ENCODE results near the gene THYN1. TPM values are rescaled to one million over a fixed set of nuclear protein-coding genes. Genes with fewer than 3 reads are reported as not detected.

THYN1 gene
- total RNA-seq, 1 donor from 2014 or later = 31.3 TPM

- no peak overlapping the region for H3K4me3 ChIP-seq (ENCODE audit: low read length in 3 of 3)
- H3K9ac ChIP-seq (ENCODE audit: low read depth in 1 of 3, low read length in 3 of 3) = no peak overlapping the region
- H3K4me1 ChIP-seq (ENCODE audit: control insufficient read depth in 3 of 3, insufficient read depth in 3 of 3, low read length in 3 of 3) = peaks cover 25 to 54% (median 25%) of the 10 kb centered on the region in 3 donors
- no peaks in the 10 kb centered on the region for H3K9me3 ChIP-seq (ENCODE audit: control insufficient read depth in 3 of 3, low read length in 3 of 3)
- no peak overlapping the region for H3K27ac ChIP-seq (ENCODE audit: low read depth, low read length)
- H3K36me3 ChIP-seq (ENCODE audit: control insufficient read depth in 3 of 3, insufficient read depth in 3 of 3, low read length in 3 of 3) = peaks cover 0 to 3% (median 0%) of the 10 kb centered on the region in 3 donors
- no peaks in the 10 kb centered on the region for H3K27me3 ChIP-seq (ENCODE audit: control insufficient read depth in 3 of 3, insufficient read depth in 3 of 3, low read length in 3 of 3)
Measured at GRCh38 chr11:134228625-134229024, 24.5 kb downstream of the THYN1 start.

GRCh38 chr11:134226806-134227325 lies 26.3 kb downstream of the THYN1 start:
- H3K27me3 ChIP-seq (ENCODE audit: control insufficient read depth in 3 of 3, insufficient read depth in 3 of 3, low read length in 3 of 3) = no peaks in the 10 kb centered on the region
- peak overlapping the region in 2 of 3 donors; percentile 28 to 37 for H3K9ac ChIP-seq (ENCODE audit: low read depth in 1 of 3, low read length in 3 of 3)
- H3K9me3 ChIP-seq (ENCODE audit: control insufficient read depth in 3 of 3, low read length in 3 of 3) = no peaks in the 10 kb centered on the region
- no peak overlapping the region for H3K4me3 ChIP-seq (ENCODE audit: low read length in 3 of 3)
- no peak overlapping the region for H3K27ac ChIP-seq (ENCODE audit: low read depth, low read length)
- peaks cover 32 to 52% (median 33%) of the 10 kb centered on the region in 3 donors for H3K4me1 ChIP-seq (ENCODE audit: control insufficient read depth in 3 of 3, insufficient read depth in 3 of 3, low read length in 3 of 3)
- H3K36me3 ChIP-seq (ENCODE audit: control insufficient read depth in 3 of 3, insufficient read depth in 3 of 3, low read length in 3 of 3) = peaks cover 0 to 3% (median 0%) of the 10 kb centered on the region in 3 donors

GRCh38 chr11:134224710-134225664 lies 28.2 kb downstream of the THYN1 start:
- Histone ChIP-seq H3K4me3 (ENCODE audit: low read length in 3 of 3) (peak overlapping the region; percentile 90 to 98 (median 92)), H3K27me3 (ENCODE audit: control insufficient read depth in 3 of 3, insufficient read depth in 3 of 3, low read length in 3 of 3) (no peaks in the 10 kb centered on the region), H3K9ac (ENCODE audit: low read depth in 1 of 3, low read length in 3 of 3) (peak overlapping the region; percentile 82 to 96 (median 86)), H3K4me1 (ENCODE audit: control insufficient read depth in 3 of 3, insufficient read depth in 3 of 3, low read length in 3 of 3) (peaks cover 24 to 44% (median 33%) of the 10 kb centered on the region in 3 donors), H3K36me3 (ENCODE audit: control insufficient read depth in 3 of 3, insufficient read depth in 3 of 3, low read length in 3 of 3) (peaks cover 0 to under 1% (median 0%) of the 10 kb centered on the region in 3 donors), H3K9me3 (ENCODE audit: control insufficient read depth in 3 of 3, low read length in 3 of 3) (no peaks in the 10 kb centered on the region), H3K27ac (ENCODE audit: low read depth, low read length) (peak overlapping the region; percentile 97)

GRCh38 chr11:134223836-134224709 lies 29.1 kb downstream of the THYN1 start, which contains the start of the genes NCAPD3 and VPS26B:
NCAPD3 (minus strand) TSS chr11:134223967; CDS start chr11:134223926, 41 bp downstream.
VPS26B (plus strand) TSS chr11:134224671; CDS start chr11:134225123, 452 bp downstream.
- Histone ChIP-seq H3K9ac (ENCODE audit: low read depth in 1 of 3, low read length in 3 of 3) (peak within 1 kb of the TSS; percentile 84 to 96 (median 95)), H3K4me3 (ENCODE audit: low read length in 3 of 3) (peak within 1 kb of the TSS; percentile 90 to 98 (median 98)), H3K36me3 (ENCODE audit: control insufficient read depth in 3 of 3, insufficient read depth in 3 of 3, low read length in 3 of 3) (peaks cover 2 to 4% (median 2%) of the 10 kb centered on the region in 3 donors), H3K27me3 (ENCODE audit: control insufficient read depth in 3 of 3, insufficient read depth in 3 of 3, low read length in 3 of 3) (no peaks in the 10 kb centered on the region), H3K4me1 (ENCODE audit: control insufficient read depth in 3 of 3, insufficient read depth in 3 of 3, low read length in 3 of 3) (peaks cover 24 to 40% (median 31%) of the 10 kb centered on the region in 3 donors), H3K9me3 (ENCODE audit: control insufficient read depth in 3 of 3, low read length in 3 of 3) (no peaks in the 10 kb centered on the region), H3K27ac (ENCODE audit: low read depth, low read length) (peak within 1 kb of the TSS; percentile 97)

GRCh38 chr11:134223121-134223520 lies 30.0 kb downstream of the THYN1 start:
- H3K36me3 ChIP-seq (ENCODE audit: control insufficient read depth in 3 of 3, insufficient read depth in 3 of 3, low read length in 3 of 3) = peaks cover 2 to 9% (median 9%) of the 10 kb centered on the region in 3 donors
- H3K4me1 ChIP-seq (ENCODE audit: control insufficient read depth in 3 of 3, insufficient read depth in 3 of 3, low read length in 3 of 3) = peaks cover 24 to 39% (median 28%) of the 10 kb centered on the region in 3 donors
- no peaks in the 10 kb centered on the region for H3K27me3 ChIP-seq (ENCODE audit: control insufficient read depth in 3 of 3, insufficient read depth in 3 of 3, low read length in 3 of 3)
- no peak overlapping the region for H3K27ac ChIP-seq (ENCODE audit: low read depth, low read length)
- H3K4me3 ChIP-seq (ENCODE audit: low read length in 3 of 3) = peak overlapping the region; percentile 90 to 98 (median 98)
- H3K9me3 ChIP-seq (ENCODE audit: control insufficient read depth in 3 of 3, low read length in 3 of 3) = no peaks in the 10 kb centered on the region
- H3K9ac ChIP-seq (ENCODE audit: low read depth in 1 of 3, low read length in 3 of 3) = peak overlapping the region; percentile 66 to 96 (median 84)

- no peaks in the 10 kb centered on the region for H3K4me1 ChIP-seq (ENCODE audit: control insufficient read depth in 3 of 3, insufficient read depth in 3 of 3, low read length in 3 of 3)
- no peaks in the 10 kb centered on the region for H3K9me3 ChIP-seq (ENCODE audit: control insufficient read depth in 3 of 3, low read length in 3 of 3)
- H3K9ac ChIP-seq (ENCODE audit: low read depth in 1 of 3, low read length in 3 of 3) = no peak overlapping the region
- peaks cover 2 to 20% (median 20%) of the 10 kb centered on the region in 3 donors for H3K36me3 ChIP-seq (ENCODE audit: control insufficient read depth in 3 of 3, insufficient read depth in 3 of 3, low read length in 3 of 3)
- no peak overlapping the region for H3K27ac ChIP-seq (ENCODE audit: low read depth, low read length)
- no peaks in the 10 kb centered on the region for H3K27me3 ChIP-seq (ENCODE audit: control insufficient read depth in 3 of 3, insufficient read depth in 3 of 3, low read length in 3 of 3)
- H3K4me3 ChIP-seq (ENCODE audit: low read length in 3 of 3) = no peak overlapping the region
Measured at GRCh38 chr11:134216816-134217215, 36.3 kb downstream of the THYN1 start.

GRCh38 chr11:134215836-134216235 lies 37.3 kb downstream of the THYN1 start:
- Histone ChIP-seq H3K4me3 (ENCODE audit: low read length in 3 of 3) (no peak overlapping the region), H3K27me3 (ENCODE audit: control insufficient read depth in 3 of 3, insufficient read depth in 3 of 3, low read length in 3 of 3) (no peaks in the 10 kb centered on the region), H3K9me3 (ENCODE audit: control insufficient read depth in 3 of 3, low read length in 3 of 3) (no peaks in the 10 kb centered on the region), H3K36me3 (ENCODE audit: control insufficient read depth in 3 of 3, insufficient read depth in 3 of 3, low read length in 3 of 3) (peaks cover 2 to 20% (median 20%) of the 10 kb centered on the region in 3 donors), H3K27ac (ENCODE audit: low read depth, low read length) (no peak overlapping the region), H3K9ac (ENCODE audit: low read depth in 1 of 3, low read length in 3 of 3) (no peak overlapping the region), H3K4me1 (ENCODE audit: control insufficient read depth in 3 of 3, insufficient read depth in 3 of 3, low read length in 3 of 3) (no peaks in the 10 kb centered on the region)

- H3K36me3 ChIP-seq (ENCODE audit: control insufficient read depth in 3 of 3, insufficient read depth in 3 of 3, low read length in 3 of 3) = peaks cover 12 to 46% (median 36%) of the 10 kb centered on the region in 3 donors
- H3K27me3 ChIP-seq (ENCODE audit: control insufficient read depth in 3 of 3, insufficient read depth in 3 of 3, low read length in 3 of 3) = no peaks in the 10 kb centered on the region
- no peaks in the 10 kb centered on the region for H3K9me3 ChIP-seq (ENCODE audit: control insufficient read depth in 3 of 3, low read length in 3 of 3)
- no peak overlapping the region for H3K9ac ChIP-seq (ENCODE audit: low read depth in 1 of 3, low read length in 3 of 3)
- no peak overlapping the region for H3K27ac ChIP-seq (ENCODE audit: low read depth, low read length)
- no peaks in the 10 kb centered on the region for H3K4me1 ChIP-seq (ENCODE audit: control insufficient read depth in 3 of 3, insufficient read depth in 3 of 3, low read length in 3 of 3)
- H3K4me3 ChIP-seq (ENCODE audit: low read length in 3 of 3) = no peak overlapping the region
Measured at GRCh38 chr11:134207538-134208239, 45.5 kb downstream of the THYN1 start.

- peaks cover 23 to 59% (median 46%) of the 10 kb centered on the region in 3 donors for H3K36me3 ChIP-seq (ENCODE audit: control insufficient read depth in 3 of 3, insufficient read depth in 3 of 3, low read length in 3 of 3)
- no peak overlapping the region for H3K4me3 ChIP-seq (ENCODE audit: low read length in 3 of 3)
- H3K9me3 ChIP-seq (ENCODE audit: control insufficient read depth in 3 of 3, low read length in 3 of 3) = no peaks in the 10 kb centered on the region
- H3K4me1 ChIP-seq (ENCODE audit: control insufficient read depth in 3 of 3, insufficient read depth in 3 of 3, low read length in 3 of 3) = no peaks in the 10 kb centered on the region
- no peak overlapping the region for H3K9ac ChIP-seq (ENCODE audit: low read depth in 1 of 3, low read length in 3 of 3)
- no peaks in the 10 kb centered on the region for H3K27me3 ChIP-seq (ENCODE audit: control insufficient read depth in 3 of 3, insufficient read depth in 3 of 3, low read length in 3 of 3)
- no peak overlapping the region for H3K27ac ChIP-seq (ENCODE audit: low read depth, low read length)
Measured at GRCh38 chr11:134206185-134206584, 47.0 kb downstream of the THYN1 start.

Data from skeletal muscle tissue (tissue), 4 donors.